Stimulated activated CD8-positive, alpha-beta memory T cell treated with anti-CD3 and anti-CD28 coated beads, Interleukin-7, amount 100 ng/mL, for 48 hours (primary cell): ENCODE results near the gene CSMD2.
A peak's percentile ranks its signal among the peaks of the same experiment; 100 is the strongest.

ENCODE experiments used
- DNase-seq, 2 donors: peaks; one replicate each; pipeline ENCODE4 v3.0.0-alpha.2; 2020; ENCODE audit warnings: low read depth in 1 of 2; ENCODE audit errors: extremely low read depth in 1 of 2

The CSMD2 gene

GRCh38 chr1:33656467-33657005 is 508.5 kb downstream of the CSMD2 start:
- no peak for DNase-seq

GRCh38 chr1:33655496-33655895 is 509.5 kb downstream of the CSMD2 start:
- no peak for DNase-seq

- no peak for DNase-seq
Measured at GRCh38 chr1:33654267-33654834, 510.7 kb downstream of the CSMD2 start.

GRCh38 chr1:33653226-33653625 is 511.8 kb downstream of the CSMD2 start:
- DNase-seq, result no peak

- DNase-seq, result no peak
Measured at GRCh38 chr1:33650708-33651107, 514.3 kb downstream of the CSMD2 start.

GRCh38 chr1:33649759-33650158 is 515.3 kb downstream of the CSMD2 start:
- DNase-seq, result no peak

GRCh38 chr1:33643216-33643615 is 521.8 kb downstream of the CSMD2 start:
- no peak for DNase-seq

GRCh38 chr1:33641104-33641830 is 523.8 kb downstream of the CSMD2 start:
- no peak for DNase-seq

- no peak for DNase-seq
Measured at GRCh38 chr1:33640114-33640660, 524.8 kb downstream of the CSMD2 start.

GRCh38 chr1:33637846-33638440 is 527.1 kb downstream of the CSMD2 start:
- no peak for DNase-seq

- no peak for DNase-seq
Measured at GRCh38 chr1:33636209-33636608, 528.8 kb downstream of the CSMD2 start.

- DNase-seq, result no peak
Measured at GRCh38 chr1:33635336-33636012, 529.6 kb downstream of the CSMD2 start.

- no peak for DNase-seq
Measured at GRCh38 chr1:33634806-33635205, 530.2 kb downstream of the CSMD2 start.

- DNase-seq, result no peak
Measured at GRCh38 chr1:33634143-33634542, 530.9 kb downstream of the CSMD2 start.

GRCh38 chr1:33633019-33633801 is 531.8 kb downstream of the CSMD2 start:
- peak; percentile 44 to 75 for DNase-seq

- no peak for DNase-seq
Measured at GRCh38 chr1:33630686-33631085, 534.3 kb downstream of the CSMD2 start.

GRCh38 chr1:33626801-33627200 is 538.2 kb downstream of the CSMD2 start:
- DNase-seq, result no peak

GRCh38 chr1:33624991-33625870 is 539.8 kb downstream of the CSMD2 start:
- DNase-seq, result no peak

- DNase-seq, result no peak
Measured at GRCh38 chr1:33624261-33624990, 540.6 kb downstream of the CSMD2 start.
